Epithelial cell of prostate (primary cell): ENCODE results near the gene KIAA0232.
"Not testable (repeated sequence)": the region's sequence is repeated elsewhere in the genome, so short reads cannot be mapped to it uniquely, and the experiment has no call there.

Source experiments
- DNase-seq: peaks from one replicate; pipeline ENCODE4 v3.0.0-alpha.2; 2011; ENCODE audit warnings: low read depth, low spot score
- H3K27ac ChIP-seq: fragments of 450-650 bp; 2 replicates; pipeline ENCODE4 v1.5.1; 2017; ENCODE audit warnings: mild to moderate bottlenecking

Gene KIAA0232

GRCh38 chr4:6773106-6773505 is 9.4 kb upstream of the KIAA0232 start:
- no peak for DNase-seq
- H3K27ac ChIP-seq, result peak overlapping the region; percentile 54

GRCh38 chr4:6773616-6774540 is 8.6 kb upstream of the KIAA0232 start:
- DNase-seq, result no peak
- H3K27ac ChIP-seq, result peak overlapping the region; percentile 54

DNA sequence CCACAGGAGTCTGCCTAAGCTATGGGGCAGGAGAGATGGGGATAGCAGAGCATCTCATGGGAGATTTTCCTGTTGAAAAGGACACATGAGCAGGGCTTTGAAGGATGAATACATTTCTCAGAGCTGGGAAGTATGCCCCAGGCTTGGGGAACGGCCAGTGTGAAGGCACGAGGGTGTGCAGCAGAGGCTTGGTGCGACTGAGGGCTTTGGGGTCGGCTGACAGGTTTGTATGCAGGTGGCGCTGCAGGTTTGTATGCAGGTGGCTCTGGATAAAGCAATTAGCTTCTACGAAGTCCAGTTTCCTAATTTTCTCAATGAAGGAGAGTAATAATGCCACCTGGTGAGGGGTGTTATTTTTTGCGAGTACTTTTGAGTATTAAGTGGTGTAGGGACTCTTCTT is 6.8 kb upstream of the KIAA0232 start:
- no peak for DNase-seq
- H3K27ac ChIP-seq, result no peak overlapping the region

GRCh38 chr4:6776920-6777635 is 5.4 kb upstream of the KIAA0232 start:
- no peak for DNase-seq
- no peak overlapping the region for H3K27ac ChIP-seq

GRCh38 chr4:6777636-6778281 is 4.8 kb upstream of the KIAA0232 start:
- H3K27ac ChIP-seq, result no peak overlapping the region
- no peak for DNase-seq

DNA sequence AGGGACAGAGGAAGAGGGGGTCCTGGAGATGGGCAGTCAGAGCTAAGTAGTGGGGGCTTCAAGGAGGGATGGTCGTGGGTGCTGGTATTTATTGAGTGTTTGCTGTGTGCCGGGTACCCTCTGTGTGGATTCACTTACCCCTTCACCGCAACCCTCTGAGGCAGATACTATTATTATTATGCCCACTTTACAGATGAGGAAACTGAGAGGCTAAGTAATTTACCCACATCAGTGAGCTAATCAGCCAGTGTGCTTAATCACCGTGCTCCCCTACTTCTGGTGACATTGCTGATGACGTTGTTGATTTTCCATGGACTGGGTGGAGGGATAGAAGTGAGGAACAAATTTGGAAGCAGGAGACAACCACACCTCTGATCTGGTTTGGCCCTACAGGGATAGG is 4.1 kb upstream of the KIAA0232 start:
- DNase-seq, result no peak
- H3K27ac ChIP-seq, result no peak overlapping the region

DNA sequence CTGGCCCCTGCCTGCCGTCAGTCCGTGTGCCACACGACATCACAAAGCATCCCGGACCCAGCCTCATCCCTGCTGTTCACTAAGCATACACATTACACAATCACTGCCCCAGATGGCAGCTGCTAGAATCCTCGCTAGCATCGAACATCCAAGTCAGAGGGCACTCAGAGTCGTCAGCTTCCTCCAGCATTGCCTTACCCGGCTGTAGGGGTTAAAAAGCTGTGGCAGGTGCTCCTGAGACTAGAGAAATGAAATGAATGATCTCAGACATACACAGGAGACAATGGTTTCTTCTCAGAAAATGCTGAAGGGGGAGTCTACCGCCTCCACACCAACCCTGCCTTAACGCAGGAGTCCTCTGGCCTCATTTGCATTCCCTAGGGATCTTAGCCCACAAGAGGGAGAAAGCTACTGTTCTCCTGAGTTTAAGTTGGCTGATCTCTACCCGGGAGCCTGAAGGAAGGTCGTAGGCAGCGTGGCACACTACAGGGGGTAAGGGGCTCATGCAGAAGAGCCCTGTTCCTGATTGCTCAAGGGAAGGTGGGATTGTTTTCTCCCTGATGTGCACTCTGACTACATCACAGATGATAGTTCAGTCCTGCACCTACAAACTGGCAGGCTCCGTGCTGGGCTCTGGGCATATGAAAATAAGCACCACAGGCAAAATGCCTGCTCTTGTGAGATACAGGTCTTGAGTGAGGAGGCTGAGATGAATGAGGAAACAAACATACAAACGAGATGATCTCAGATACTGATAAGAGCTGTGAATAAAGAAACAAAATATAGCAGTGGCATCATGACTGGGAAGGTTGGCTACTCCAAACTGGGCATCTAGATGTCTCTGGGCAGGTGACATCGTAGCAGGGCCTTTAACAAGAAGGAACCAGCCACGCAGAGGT is 2.6 kb upstream of the KIAA0232 start:
- H3K27ac ChIP-seq, result no peak overlapping the region
- no peak for DNase-seq

DNA sequence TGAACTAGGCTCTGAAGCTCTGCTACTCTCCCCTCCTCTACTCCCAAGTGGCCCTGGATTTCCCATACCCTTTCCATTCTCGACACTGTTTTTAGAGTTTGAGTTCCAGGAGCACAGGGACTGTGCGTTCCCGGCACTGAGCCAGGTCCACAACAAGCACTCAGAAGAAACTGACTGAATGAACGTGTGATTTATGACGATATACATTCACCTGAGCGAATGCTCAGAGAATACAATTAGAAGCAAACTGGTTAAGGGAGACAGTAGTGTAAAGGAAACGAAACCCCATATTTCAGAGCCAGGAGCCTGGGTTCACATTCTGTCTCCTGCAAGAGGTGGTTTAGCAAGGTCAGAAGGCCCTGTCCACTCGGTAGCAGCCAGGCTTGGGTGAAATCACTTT is 1.4 kb upstream of the KIAA0232 start:
- DNase-seq, result no peak
- H3K27ac ChIP-seq, result no peak overlapping the region

DNA sequence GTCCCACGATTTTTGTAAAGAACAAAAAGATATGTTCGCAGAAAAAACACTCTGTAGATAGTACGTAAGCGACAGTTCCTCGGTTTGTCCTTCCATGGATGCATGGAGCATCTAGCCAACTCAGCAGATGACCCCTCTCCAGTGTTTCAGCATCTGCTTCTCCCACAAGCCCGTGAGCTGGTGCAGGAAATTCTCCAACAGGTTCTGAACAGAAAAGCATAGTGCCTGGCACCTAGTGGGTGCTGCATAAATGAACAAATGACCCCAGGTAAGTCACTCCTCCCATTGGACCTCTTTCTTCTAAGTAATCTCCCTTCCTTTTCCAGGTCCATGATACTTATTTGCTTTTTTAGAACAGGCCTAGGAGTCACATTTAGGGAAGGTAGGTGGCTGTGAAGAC is 966 bp upstream of the KIAA0232 start:
- no peak for DNase-seq

DNA sequence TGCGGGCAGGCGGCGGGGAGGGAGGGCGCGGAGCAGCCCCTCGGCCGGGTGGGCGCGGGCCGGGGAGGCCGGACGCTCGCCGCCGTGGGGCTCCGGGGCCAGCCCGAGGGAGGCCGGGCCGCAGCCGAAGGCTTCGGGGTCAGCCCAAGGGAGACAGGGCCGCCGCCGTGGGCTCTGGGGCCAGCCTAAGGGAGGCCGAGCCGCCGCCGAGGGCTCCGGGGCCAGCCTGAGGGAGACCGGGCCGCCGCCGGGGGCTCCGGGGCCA is 251 bp downstream of the KIAA0232 start:
- DNase-seq, result no peak
- peak overlapping the region; percentile 86 for H3K27ac ChIP-seq

More for the DNA sequence above, 966 bp upstream of the KIAA0232 start:
- peak overlapping the region; percentile 86 for H3K27ac ChIP-seq

GRCh38 chr4:6783111-6783981 is 819 bp downstream of the KIAA0232 start:
- DNase-seq, result no peak

DNA sequence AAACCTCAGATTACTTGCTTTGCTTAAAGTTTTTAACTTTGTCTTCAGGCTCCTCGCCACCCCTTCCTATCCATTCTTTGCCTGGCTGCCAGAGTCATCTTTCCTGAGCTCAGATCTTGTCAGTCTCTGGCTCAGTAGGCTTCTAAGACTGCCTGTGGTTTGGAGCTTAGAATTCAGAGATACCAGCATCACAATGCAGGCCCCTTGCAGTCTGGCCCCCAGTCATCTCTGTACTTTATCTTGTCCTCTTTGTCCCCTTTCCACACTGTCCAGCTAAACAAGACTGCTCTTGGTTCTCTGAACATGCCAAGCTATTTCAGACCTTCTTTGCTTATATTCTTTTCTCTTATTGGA is 3.0 kb downstream of the KIAA0232 start:
- H3K27ac ChIP-seq, result no peak overlapping the region
- DNase-seq, result no peak

More at GRCh38 chr4:6783111-6783981, 819 bp downstream of the KIAA0232 start:
- H3K27ac ChIP-seq, result peak overlapping the region; percentile 86

GRCh38 chr4:6788123-6788522 is 5.6 kb downstream of the KIAA0232 start:
- DNase-seq, result no peak
- H3K27ac ChIP-seq, result no peak overlapping the region

DNA sequence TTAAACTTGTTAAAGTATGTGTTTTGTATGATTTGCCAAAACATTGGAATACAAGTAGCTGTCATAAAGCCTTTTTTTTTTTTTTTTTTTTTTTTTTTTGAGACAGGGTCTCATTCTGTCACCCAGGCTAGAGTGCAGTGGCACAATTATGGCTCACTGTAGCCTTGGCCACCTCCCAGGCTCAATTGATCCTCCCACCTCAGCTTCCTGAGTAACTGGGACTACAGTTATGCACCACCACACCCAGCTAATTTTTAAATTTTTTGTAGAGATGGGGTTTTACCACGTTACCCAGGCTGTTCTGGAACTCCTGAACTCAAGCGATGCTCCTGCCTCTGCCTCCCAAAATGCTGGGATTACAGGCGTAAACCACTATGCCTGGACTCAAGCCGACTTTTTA is 8.7 kb downstream of the KIAA0232 start:
- not testable (repeated sequence) for DNase-seq, H3K27ac ChIP-seq

GRCh38 chr4:6791796-6792195 is 9.3 kb downstream of the KIAA0232 start:
- H3K27ac ChIP-seq, result peak overlapping the region; percentile 15
- not testable (repeated sequence) for DNase-seq

GRCh38 chr4:6794189-6794588 is 11.7 kb downstream of the KIAA0232 start:
- DNase-seq, result no peak
- no peak overlapping the region for H3K27ac ChIP-seq

DNA sequence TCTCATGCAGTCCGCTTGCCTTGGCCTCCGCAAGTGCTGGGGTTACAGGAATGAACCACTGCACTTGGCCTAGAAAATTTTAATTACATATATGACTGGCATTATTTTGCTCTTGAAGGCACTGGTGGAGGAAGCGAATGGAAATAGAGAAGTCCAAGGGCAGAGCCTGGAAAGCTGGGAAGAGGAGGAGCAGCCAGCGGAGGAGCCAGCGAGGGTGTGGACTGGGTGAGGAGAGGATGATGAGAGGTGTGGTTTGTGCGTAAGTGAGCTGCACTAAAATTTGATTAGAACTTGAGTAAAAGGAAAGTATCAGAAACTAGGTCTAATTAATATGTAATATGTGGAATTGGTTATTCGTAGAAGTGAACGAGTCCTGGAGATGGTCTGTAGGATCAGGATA is 13.3 kb downstream of the KIAA0232 start:
- DNase-seq, result no peak
- H3K27ac ChIP-seq, result no peak overlapping the region

- H3K27ac ChIP-seq, result peak overlapping the region; percentile 18
- DNase-seq, result not testable (repeated sequence)
These were observed 14.8 kb downstream of the KIAA0232 start for GRCh38 chr4:6797368-6797767.

- DNase-seq, result no peak
- H3K27ac ChIP-seq, result no peak overlapping the region
These were observed 16.6 kb downstream of the KIAA0232 start for GRCh38 chr4:6799091-6799490.
